Brain pericyte (primary cell): ENCODE results near the gene OR10H3.
"Not testable (repeated sequence)": the region's sequence is repeated elsewhere in the genome, so short reads cannot be mapped to it uniquely, and the experiment has no call there.

Experiments used
- DNase-seq: peaks from one replicate; pipeline ENCODE4 v3.0.0-alpha.2; 2012; ENCODE audit warnings: low read depth, low spot score

Gene OR10H3

DNA sequence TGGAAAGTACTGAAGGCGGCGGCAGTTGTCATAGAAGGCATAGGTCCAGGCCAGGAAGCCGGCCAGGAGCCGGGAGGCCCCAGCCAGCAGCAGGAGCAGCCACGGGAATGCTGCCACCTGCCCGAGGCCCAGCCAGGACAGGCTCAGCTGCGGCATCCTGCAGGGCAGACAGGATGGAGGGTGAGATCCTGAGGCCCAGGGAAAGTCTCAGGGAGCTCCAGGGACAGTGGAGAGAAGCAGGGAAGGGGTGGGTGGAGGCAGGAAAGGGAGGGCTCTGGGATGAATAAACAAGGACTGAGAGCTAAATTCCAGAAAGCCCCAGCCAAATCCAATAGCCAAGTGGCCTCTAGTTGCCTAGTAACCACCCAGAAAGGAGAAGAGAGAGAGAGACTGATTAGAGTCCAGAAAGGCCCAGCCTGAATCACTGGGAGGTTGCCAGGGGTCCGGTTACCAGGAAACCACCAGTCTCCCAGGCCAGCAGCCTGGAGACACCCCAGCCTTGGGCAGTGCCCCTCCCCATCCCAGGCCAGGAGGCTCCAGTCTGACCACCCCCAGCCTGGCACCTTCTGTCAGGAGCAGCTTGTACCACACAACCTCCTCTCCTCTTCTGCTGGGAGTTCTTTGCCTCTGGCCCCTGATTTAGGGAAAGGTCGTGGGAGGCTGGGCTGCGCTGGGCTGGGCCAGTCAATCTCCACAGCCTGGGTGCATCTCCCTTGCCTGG, 42.1 kb downstream of the OR10H3 start:
- DNase-seq = no peak

DNA sequence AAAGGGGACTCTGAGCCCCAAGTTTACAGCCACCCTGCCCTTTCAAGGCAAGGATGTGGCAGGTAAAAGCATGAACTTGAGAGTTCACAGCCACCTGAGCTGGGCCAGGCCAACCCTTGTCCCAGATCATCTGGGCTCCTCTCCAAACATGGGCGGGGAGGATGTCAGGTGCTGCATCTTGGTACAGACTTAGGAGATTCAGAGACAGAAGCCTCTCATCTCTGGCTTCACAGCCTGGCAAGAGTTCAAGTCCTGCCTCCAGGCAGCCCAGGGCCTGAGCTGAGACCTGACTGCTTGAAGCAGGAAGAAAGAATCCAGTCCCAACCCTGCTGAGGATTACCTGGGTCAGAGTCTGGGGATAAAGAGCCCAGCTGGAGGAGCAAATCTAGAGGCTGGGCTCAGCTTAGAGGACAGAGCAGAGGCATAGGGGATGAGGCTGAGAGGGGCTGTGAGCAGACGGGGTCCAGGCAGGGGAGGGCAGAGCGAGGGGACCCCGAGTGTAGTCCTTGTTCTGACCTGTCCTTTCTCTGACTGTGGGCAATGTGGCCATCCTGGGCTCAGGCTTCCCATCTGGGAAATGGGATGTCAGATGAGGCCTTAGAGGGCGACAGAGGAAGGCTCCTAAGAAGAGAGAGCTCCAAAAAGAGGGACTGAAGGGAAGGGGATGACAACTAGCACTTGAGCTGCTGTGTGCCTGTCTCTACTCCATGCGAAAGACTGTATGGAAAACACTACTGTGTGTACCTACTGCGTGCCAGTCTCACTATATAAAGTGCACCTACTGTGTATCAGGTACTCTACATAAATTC, 43.0 kb downstream of the OR10H3 start:
- no peak for DNase-seq

DNA sequence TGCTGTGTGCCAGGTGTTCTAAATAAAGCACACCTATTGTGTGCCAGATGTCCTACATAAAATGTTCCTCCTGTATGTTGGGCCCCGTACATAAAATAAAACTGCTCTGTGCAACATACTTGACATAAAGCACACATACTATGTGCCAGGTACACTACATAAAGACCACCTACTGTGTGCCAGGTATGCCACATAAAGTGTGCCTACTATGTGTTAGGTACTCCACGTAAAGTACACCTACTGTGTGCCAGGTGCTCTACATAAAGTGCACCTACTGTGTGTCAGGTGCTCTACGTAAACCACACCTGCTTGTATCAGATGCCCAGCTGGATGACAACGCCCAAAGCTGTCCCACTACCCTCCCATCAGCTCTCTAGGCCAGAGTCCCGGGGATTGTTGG, 43.9 kb downstream of the OR10H3 start:
- DNase-seq = no peak

DNA sequence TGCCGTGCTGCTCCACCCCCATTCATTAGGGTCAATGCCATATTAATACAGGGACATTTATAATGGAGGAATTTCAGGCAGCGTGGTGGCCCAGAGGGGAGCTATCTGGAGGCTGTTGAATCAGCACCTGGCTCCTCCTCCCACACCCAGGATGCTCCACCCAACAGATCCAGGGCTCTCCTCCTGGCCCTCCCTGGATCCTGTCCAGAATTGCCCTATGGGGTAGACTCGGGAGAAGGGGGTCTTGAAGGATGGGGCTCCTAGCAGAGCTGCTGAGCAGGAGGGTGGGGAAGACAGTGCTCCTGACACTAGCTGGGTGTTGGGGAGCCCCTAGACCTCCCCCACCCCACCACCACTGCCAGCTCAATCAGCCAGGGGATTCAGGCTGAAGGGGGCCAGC, 44.4 kb downstream of the OR10H3 start:
- DNase-seq = no peak

DNA sequence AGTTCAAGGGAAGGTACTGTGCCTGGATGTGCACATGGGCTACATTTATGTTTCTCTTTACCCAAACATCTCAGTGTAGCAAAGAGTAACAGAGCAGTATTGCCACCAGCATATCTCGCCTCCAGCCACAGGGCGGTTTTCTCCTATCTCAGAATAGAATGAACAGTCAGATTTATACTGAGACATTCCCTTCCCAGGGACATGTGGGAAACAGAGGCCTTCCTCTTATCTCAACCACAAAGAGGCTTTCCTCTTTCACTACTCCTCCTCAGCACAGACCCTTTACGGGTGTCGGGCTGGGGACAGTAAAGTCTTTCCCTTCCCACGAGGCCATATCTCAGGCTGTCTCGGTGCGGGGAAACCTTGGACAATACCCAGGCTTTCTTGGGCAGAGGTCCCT, 45.1 kb downstream of the OR10H3 start:
- not testable (repeated sequence) for DNase-seq

DNA sequence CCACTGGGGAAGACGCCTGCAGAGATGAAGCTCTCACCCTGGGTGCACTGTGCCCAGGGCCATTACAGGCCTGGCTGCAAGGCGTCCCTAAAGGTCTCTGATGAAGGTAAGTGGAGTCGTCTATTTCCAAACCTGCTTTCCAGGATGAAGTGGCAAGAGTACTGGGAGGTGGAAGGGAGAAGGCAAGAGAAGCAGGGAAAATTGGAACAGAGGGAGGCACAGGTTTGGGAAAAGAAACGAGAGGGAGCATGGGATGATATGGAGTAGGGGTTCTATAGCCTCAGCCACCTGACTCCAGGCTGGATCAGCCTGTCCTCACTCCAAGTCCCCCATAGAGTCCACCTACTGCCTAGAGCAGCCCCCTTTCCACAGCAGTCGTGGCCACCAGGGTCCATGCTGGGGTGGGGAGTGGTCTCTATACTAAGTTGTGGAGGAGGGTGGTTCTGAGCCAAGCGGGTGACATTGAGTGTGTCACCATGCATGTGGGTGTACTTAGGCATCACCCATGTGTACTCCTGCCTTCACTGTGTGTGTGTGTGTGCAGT, 49.9 kb downstream of the OR10H3 start, which contains the start of gene OR10H5:
OR10H5 (plus strand) TSS at position 51 of the 545 bp plus-strand sequence. CDS start 6,388 bp downstream, outside the sequence.
- DNase-seq = no peak

DNA sequence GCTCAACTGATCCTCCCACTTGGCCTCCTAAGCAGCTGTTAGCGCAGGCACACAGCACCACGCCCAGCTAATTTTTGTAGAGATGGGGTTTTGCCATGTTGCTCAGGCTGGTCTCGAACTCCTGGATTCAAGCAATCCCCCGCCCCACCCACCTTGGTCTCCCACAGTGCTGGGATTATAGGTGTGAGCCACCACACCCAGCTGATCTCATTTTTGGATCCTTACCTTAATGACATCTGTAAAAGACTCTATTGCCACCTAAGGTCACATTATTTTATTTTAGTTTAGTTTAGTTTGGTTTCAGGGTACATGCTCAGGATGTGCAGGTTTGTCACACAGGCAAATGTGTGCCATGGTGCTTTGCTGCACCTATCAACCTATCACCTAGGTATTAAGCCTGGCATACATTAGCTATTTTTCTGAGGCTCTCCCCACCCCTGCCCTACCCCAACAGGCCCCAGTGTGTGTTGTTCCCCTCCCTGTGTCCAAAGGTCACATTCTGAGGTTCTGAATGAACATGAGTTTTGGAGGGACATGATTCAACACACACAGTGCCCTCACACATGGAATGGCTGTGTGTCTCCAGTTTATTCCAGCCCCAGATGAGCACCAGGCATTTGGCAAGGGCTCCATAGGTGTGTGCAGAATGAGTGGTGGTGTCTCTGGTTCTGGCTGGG, 50.9 kb downstream of the OR10H3 start:
- no peak for DNase-seq

DNA sequence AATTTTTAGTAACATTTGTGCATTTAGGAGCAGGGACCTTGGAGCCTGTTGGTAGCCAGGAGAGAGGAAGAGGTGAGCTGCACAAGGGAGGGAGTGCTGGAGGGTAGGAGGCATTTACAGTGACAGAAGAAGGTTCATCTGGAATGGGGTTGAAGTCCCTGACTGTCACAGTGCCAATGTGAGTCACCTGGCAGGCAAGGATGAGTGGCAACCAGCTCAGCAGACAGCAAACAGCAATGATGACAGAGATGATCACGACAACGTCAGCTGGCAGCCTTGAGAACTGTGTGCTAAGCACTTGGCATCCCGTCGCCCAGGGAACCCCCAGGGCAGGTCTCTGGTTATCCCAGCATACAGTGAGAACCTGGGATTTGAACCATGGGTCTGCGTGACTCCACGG, 52.3 kb downstream of the OR10H3 start:
- DNase-seq = no peak
